NCI-H510A treated with DMSO at 0.1 percent for 48 hours (cell line): ENCODE results near the gene DDX56.
"Not testable (repeated sequence)": the region's sequence is repeated elsewhere in the genome, so short reads cannot be mapped to it uniquely, and the experiment has no call there.

ENCODE experiments used
- DNase-seq: peaks from one replicate; lab custom pipeline; 2025; lab: John Stamatoyannopoulos, UW

Gene DDX56

GRCh38 chr7:44563171-44563679 is 10.5 kb downstream of the DDX56 start:
- DNase-seq: no peak

- not testable (repeated sequence) for DNase-seq
Measured at GRCh38 chr7:44562622-44562962, 11.1 kb downstream of the DDX56 start.

- DNase-seq: no peak
Measured at GRCh38 chr7:44561962-44562621, 11.6 kb downstream of the DDX56 start.

GRCh38 chr7:44561481-44561880 is 12.2 kb downstream of the DDX56 start:
- DNase-seq: no peak

- no peak for DNase-seq
Measured at GRCh38 chr7:44559485-44559884, 14.2 kb downstream of the DDX56 start.

- no peak for DNase-seq
Measured at GRCh38 chr7:44557485-44557884, 16.2 kb downstream of the DDX56 start.

GRCh38 chr7:44555350-44555749 is 18.4 kb downstream of the DDX56 start:
- DNase-seq: no peak

- not testable (repeated sequence) for DNase-seq
Measured at GRCh38 chr7:44552473-44553005, 21.2 kb downstream of the DDX56 start.

GRCh38 chr7:44549457-44549856 is 24.3 kb downstream of the DDX56 start:
- no peak for DNase-seq

GRCh38 chr7:44548893-44549292 is 24.8 kb downstream of the DDX56 start:
- DNase-seq: no peak

GRCh38 chr7:44547536-44548231 is 26.0 kb downstream of the DDX56 start:
- DNase-seq: no peak

- DNase-seq: no peak
Measured at GRCh38 chr7:44541876-44542610, 31.7 kb downstream of the DDX56 start.

GRCh38 chr7:44541028-44541869 is 32.5 kb downstream of the DDX56 start, which contains the start of gene NPC1L1:
Gene NPC1L1 (minus strand): TSS chr7:44541330. CDS start chr7:44541259, 71 bp downstream.
- DNase-seq: no peak

GRCh38 chr7:44540592-44541027 is 33.1 kb downstream of the DDX56 start:
- DNase-seq: no peak

GRCh38 chr7:44539669-44540506 is 33.8 kb downstream of the DDX56 start:
- DNase-seq: no peak

- no peak for DNase-seq
Measured at GRCh38 chr7:44538798-44539668, 34.7 kb downstream of the DDX56 start.

GRCh38 chr7:44538093-44538797 is 35.5 kb downstream of the DDX56 start:
- DNase-seq: no peak

- no peak for DNase-seq
Measured at GRCh38 chr7:44537442-44537841, 36.3 kb downstream of the DDX56 start.

- no peak for DNase-seq
Measured at GRCh38 chr7:44536090-44536489, 37.6 kb downstream of the DDX56 start.
